NOMO-1 (cell line): ENCODE data around the gene SPDYE4.
"Not testable (repeated sequence)": the region's sequence is repeated elsewhere in the genome, so short reads cannot be mapped to it uniquely, and the experiment has no call there.

Experiments
- DNase-seq, 2 experiments: peaks; one replicate each; lab custom pipeline; 2025; ENCODE audit not compliant: unreplicated experiment in 2 of 2; lab: John Stamatoyannopoulos, UW

Gene SPDYE4

GRCh38 chr17:8758137-8758596 lies at the start of gene SPDYE4:
SPDYE4 (minus strand) TSS chr17:8758546; CDS start chr17:8758382, 164 bp downstream.
- no peak for DNase-seq

GRCh38 chr17:8806926-8807550 lies 48.7 kb upstream of the SPDYE4 start:
- DNase-seq: peak; percentile 93 to 100

DNA sequence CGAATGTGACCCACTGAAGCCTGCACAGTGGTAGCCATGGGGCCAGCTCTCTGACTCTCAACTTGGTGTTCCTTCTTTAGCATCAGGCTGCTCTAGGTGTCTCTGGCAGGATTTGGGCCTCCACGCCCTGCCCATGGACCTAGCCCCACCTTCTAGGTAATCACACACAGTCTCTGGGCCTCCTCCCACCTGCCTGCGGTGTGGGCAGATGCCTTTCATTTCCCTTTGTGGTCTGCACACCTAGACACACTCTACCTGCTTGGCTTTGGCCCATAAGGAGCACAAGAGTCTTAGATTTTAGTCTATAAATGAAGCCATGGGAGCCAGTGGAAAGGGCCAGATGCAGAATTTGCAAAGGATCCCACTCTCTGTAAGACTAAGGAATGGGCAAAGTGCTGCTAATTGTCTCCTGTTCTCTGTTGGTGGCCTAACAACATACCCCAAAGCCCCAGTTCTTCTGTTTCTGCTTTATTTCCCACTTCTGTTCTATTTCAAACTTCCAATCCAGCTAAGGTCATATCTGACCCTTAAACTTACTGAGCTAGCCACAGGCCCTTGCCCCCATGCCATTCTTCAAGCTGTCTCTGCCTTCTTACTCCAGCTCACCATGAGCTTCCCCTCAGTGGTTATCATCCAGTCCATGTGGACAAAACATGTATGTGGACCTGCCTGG lies 48.0 kb upstream of the SPDYE4 start:
- DNase-seq: no peak

DNA sequence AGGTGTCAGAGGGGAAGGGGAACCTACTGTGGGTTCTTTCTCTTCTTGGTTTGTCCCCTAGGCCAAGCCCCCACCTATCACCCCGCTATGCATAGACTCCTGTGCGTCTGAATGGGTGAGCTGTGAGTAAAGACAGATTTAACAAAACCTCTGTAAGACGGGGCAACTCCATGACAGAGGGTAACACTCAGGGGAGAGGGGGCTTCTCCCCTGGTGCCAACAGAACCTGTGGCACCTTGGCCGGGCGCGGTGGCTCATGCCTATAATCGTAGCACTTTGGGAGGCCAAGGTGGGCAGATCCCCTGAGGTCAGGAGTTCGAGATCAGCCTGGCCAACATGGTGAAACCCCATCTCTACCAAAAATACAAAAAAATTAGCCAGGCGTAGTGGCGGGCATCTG lies 47.0 kb upstream of the SPDYE4 start:
- DNase-seq: not testable (repeated sequence)

- no peak for DNase-seq
These were observed 45.4 kb upstream of the SPDYE4 start for GRCh38 chr17:8803531-8804420.

DNA sequence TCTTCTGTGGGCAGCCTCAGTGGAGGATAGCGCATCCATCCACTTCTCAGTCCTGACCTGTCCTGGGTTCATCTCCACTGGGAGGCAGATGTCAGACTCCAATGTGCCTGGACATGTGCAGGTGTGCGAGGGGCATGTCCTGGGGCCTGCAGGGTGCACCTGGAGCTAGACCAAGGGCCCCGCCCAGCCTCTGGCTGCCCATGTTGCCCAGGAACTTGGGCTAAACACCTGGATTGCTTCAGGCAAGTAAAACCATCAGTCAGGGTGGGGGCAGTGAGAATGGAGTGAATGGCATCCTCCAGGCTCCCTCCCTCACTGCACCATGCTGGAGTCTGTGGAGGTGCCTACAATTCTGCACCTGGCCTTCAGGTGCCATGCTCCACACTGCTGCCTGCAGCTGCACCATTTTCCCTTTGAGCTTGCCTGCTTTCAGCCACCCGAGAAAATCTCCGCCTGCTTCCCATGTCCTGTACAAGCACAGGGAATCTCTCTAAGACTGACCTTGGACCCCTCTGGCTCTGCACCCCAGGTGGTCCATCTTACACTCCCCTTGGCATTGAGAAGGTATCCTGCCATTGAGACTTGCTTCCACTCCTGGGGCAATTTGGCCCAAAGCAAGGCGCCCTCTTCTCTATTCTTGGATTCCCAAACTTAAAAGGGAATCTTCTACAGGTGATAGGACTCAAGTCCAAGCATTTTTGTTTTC lies 42.9 kb upstream of the SPDYE4 start:
- DNase-seq: no peak

DNA sequence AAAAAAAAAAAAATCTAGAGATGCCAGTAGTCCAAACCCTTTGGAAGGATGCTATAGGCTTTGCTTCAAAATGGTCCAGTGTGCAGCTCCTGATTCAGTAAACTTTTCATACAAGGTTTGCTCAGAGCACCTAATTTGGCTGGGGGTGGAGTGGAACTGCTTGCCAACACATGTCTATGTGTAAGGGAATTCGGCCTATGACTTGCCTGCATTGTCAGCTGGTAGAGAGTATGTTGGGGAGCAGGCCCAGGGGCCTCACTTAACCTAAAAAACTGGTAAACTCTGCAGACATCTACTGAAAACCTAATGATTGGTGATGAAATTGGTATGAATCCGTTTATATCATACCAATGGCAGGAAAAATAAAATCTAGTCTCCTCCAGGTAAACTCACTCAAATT lies 42.3 kb upstream of the SPDYE4 start:
- no peak for DNase-seq

DNA sequence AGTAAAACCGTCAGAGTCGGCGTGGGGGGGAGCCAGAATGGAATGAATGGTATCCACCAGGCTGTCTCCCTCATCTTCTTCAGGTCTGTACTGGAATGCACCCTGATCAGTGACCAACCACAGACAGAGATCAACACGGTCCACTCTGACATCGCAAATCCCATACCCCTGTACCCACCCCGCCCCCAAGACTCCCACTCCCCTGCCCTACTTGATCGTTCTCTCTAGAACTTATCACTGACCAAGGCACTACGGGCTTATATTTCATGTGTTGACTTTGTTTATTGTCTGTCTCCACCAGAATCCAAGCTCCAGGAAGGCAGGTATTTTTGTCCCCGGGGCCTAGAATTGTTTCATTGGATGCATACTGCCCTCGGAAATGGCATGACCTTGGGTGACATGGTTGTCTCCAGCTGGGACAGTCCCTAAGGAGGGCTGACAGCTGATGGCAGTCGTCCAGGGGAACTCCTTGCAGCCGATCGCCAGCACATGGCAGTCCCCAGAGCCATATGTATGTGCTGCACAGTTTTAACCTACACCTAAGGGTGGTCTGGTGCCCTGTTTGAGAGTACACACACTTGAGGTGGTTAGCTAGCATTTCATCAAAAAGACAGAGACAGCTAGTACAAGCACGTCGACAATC lies 41.3 kb upstream of the SPDYE4 start:
- DNase-seq: no peak

DNA sequence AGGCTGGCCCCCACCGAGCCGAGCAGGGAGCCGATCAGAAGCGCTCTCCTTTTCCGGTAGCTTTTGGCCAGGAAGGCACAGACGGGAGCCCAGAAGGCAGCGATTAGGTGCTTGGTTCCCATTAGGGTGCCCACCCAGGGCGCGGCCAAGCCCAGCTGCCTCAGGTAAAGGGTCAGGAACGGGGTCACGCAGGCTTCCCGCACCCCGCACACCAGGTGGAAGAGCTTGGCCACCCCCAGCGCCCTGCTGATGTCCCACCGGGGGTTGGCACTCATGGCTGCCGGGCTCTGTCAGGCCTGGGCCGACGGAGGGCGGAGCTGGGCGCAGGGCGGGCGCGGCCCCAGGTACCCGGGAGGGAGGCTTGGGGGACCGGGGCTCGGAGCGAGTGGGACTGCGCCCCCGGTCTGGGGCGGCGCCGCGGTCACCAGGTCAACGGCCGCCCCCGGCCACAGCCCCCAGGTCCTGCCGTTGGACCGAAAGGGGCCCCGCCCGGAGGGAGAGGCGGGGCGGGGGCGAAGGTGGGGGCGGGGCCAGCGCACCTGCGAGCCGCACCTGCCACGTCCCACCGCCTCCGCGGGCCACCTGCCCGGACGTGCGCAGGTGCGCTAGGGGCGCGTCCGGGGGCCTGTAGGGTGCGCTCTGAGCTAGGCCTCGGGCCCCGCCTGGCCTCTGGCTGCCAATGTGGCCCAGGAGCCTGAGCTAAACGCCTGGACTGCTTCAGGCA lies 40.7 kb upstream of the SPDYE4 start, which contains the start of gene MFSD6L:
Gene MFSD6L (minus strand): TSS at position 520 of the 724 bp plus-strand sequence. CDS start 245 bp downstream, at position 275.
- DNase-seq: no peak

DNA sequence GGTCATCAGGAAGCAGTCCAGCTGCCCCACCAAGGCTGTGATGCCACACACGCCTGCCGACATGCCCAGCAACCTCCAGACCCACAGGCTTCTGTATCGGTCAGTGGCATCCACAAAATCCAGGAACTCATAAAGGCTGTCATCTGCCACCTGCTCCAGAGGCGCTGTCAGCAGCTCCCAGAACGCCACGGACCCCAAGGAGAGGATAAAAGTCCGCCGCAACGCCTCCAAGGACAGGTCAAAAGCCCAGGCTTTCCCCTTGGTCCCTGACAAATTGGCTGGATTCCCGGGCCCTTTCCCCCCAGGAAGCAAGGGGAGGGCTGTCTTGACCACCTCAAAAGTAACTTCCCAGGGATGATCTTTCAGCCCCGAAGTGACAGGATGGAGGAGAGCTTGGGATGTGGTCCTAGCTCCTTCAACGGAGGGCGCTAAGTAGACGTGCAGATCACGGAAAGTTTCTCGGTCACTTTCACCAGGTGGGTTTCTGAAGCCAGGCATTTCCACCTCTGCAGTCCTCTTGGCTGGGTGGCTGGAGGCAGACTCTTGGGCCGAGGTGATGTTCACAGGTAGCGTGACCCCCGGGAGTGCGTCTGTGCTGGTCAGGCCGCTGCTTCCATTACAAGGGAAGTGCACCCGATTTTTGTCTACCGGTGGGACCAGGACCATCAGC lies 40.0 kb upstream of the SPDYE4 start:
- no peak for DNase-seq

DNA sequence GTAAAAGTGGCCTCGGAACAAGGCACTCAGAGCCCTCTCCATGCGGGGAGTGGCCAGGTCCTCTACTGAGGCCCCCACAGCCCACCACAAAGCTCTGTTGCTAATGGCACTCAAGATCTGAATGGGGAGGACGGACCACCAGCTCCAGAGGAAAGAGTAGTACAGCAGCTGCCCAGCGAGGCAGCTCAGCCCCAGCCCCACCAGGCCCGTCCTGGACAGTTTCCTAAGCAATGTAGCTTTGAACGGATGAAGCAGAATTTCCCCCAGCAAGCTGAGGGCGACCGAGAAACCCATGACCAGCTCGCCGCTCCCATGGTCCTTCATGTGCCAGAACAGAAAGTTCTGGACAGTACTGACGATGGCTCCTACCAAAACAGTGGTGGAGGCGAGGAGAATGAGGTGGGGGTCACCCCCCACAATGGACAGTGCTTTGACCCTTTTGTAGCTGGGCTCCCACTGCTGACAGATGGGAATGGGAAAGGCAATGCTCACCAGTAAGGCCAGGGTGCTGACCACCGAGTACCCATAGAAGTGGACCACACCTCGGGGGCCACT lies 39.4 kb upstream of the SPDYE4 start:
- no peak for DNase-seq

- DNase-seq: no peak
These were observed 36.3 kb upstream of the SPDYE4 start for GRCh38 chr17:8794636-8795035.

DNA sequence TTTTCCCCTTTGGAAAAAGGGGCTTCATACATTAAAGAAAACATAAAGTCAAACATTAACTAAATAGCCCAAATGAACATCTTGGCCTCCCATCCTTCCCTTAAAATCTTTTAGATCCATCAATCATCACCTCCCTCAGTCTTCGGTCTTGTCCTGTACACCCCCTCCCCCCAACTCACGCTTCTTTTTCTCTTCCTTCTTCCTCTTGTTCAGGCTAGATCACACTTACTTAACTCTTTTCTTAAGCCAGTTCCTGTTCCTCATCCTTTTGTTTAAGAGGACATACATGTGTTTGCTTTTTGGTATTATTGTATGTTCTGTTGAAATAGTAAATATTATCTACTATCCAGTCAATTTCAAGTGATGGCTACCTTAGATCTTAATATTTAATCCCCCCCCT lies 35.3 kb upstream of the SPDYE4 start:
- peak; percentile 28 to 74 for DNase-seq

- DNase-seq: no peak
These were observed 34.3 kb upstream of the SPDYE4 start for GRCh38 chr17:8792646-8793045.

GRCh38 chr17:8791910-8792270 lies 33.5 kb upstream of the SPDYE4 start:
- DNase-seq: no peak

DNA sequence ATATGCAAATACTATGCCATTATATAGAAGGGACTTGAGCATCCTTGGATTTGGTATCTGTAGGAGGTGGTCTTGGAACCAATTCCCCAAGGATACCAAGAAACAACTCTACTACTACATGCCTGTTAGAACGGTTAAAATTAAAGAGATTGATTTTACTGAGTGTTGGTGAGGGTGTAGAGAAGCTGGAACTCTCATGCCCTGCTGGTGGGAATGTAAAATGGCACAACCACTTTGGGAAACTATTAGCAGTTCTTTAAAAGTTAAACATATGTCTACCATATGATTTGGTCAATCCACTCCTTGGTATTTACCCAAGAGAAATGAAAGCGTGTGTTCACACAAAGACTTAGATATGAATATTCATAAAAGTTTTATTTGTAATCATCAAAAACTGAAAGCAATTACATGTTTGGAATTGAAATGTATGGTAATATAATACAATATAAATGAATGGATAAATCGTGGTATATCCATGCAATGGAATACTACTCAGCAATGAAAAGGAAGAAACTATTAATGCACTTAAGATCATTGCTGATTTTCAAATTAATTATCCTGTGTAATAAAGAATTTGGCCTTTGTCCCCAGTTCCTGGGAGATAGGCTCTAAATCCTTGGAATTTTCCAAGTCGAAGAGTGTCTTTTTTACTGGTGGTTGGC lies 33.0 kb upstream of the SPDYE4 start:
- DNase-seq: no peak

DNA sequence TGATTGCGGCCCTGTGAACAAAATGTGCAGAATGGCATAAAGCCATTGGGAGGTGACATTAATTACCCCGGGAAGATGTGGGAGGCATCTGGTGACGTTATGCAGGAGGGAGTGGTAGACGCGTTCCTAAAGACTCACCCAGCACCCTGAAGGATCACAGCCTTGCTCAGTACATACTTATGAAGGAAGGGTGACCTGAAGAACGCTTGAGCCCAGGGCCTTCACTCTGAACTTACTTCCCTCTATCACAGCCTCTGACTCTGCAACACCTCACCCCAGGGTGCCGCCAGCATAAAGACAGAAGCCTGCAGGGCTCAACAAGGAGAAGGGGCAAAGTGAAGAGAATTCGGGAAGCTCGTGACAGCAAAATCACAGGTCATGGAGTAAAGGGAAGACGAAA lies 31.4 kb upstream of the SPDYE4 start:
- no peak for DNase-seq

- DNase-seq: no peak
These were observed 30.7 kb upstream of the SPDYE4 start for GRCh38 chr17:8788998-8789397.
